HepG2 (cell line): ENCODE results near the gene TMEM270. TPM values are rescaled to one million over a fixed set of nuclear protein-coding genes. Genes with fewer than 3 reads are reported as not detected.

Source experiments
- ATAC-seq: fragments of 200-7000 bp; cut with Tn5 transposase; 3 replicates; pipeline ENCODE4 v1.9.1; 2020; ENCODE audit warnings: mild to moderate bottlenecking, moderate library complexity
- BruUV-seq: library from RNA; stranded (reverse); fragments of 400-500 nt; replicated peaks from 2 replicates; lab custom pipeline; 2021; lab: Mats Ljungman, UMichigan
- CTCF ChIA-PET: fragments of 300-600 bp; formaldehyde crosslinking; extraction: SDS; loops from one replicate; lab custom pipeline; 2021; ENCODE audit warnings: low total read pairs, inconsistent platforms, low intra/inter-chr PET ratio; lab: Yijun Ruan, JAX
- POLR2A ChIA-PET: fragments of 350-600 bp; sonication (Branson Sonifier 250); formaldehyde crosslinking; loops from one replicate; lab custom pipeline; 2020; ENCODE audit warnings: antibody characterized with exemption, inconsistent platforms; lab: Yijun Ruan, JAX
- DNase-seq: peaks from one replicate; pipeline ENCODE4 v3.0.0-alpha.2; 2015; ENCODE audit warnings: low spot score
- FAIRE-seq: peaks from 3 replicates; lab custom pipeline; 2011; peaks lifted over from hg19 to GRCh38; lab: Jason Lieb, UNC
- H2AFZ ChIP-seq: one replicate; pipeline ENCODE4 v1.6.1; 2011; ENCODE audit warnings: low read length, inconsistent platforms
- H3K27ac ChIP-seq: fragments of 300-600 bp; 3 replicates; pipeline ENCODE4 v1.8.0; 2011; ENCODE audit warnings: mixed run types, mild to moderate bottlenecking, mixed read lengths, low read length, inconsistent platforms; ENCODE audit not compliant: insufficient read depth; ENCODE audit errors: extremely low read length
- H3K27me3 ChIP-seq, 2 experiments: fragments of 200-600 bp in 1 of 2; 2 replicates in 1 of 2; 3 replicates in 1 of 2; pipeline versions ENCODE4 v1.6.0 to v1.8.0; 2011; ENCODE audit warnings: low read length in 2 of 2, mild to moderate bottlenecking in 2 of 2, moderate library complexity in 2 of 2, inconsistent platforms in 1 of 2; ENCODE audit not compliant: insufficient read depth in 2 of 2, control insufficient read depth in 1 of 2
- H3K36me3 ChIP-seq, 2 experiments: fragments of 200-600 bp in 1 of 2; replicated peaks in 1 of 2; 2 replicates in 1 of 2; 3 replicates in 1 of 2; pipeline versions ENCODE4 v1.5.1 to v1.8.0; 2011; ENCODE audit warnings: low read length in 2 of 2, inconsistent platforms in 1 of 2; ENCODE audit not compliant: insufficient read depth in 2 of 2, control insufficient read depth in 1 of 2
- H3K4me1 ChIP-seq: 2 replicates; pipeline ENCODE4 v1.5.1; 2012; ENCODE audit warnings: low read length, inconsistent platforms; ENCODE audit not compliant: insufficient read depth
- H3K4me2 ChIP-seq: 2 replicates; pipeline ENCODE4 v1.6.0; 2011; ENCODE audit warnings: low read depth, low read length, inconsistent platforms
- H3K4me3 ChIP-seq, 3 experiments: fragments of 200-600 bp in 1 of 3; sonication (generic), shearing (Covaris generic) in 1 of 3; replicated peaks in 1 of 3; 2 replicates each; pipeline ENCODE4 v1.5.1; 2011 to 2016; ENCODE audit warnings: low read length in 3 of 3, inconsistent platforms in 2 of 3, low read depth in 2 of 3, mild to moderate bottlenecking in 2 of 3, control low read depth in 1 of 3, mixed read lengths in 1 of 3; ENCODE audit not compliant: insufficient read depth in 1 of 3
- H3K79me2 ChIP-seq: one replicate; pipeline ENCODE4 v1.6.1; 2011; ENCODE audit warnings: low read length, inconsistent platforms; ENCODE audit not compliant: insufficient read depth
- H3K9ac ChIP-seq: 2 replicates; pipeline ENCODE4 v1.6.0; 2011; ENCODE audit warnings: mild to moderate bottlenecking, low read depth, low read length, inconsistent platforms; ENCODE audit not compliant: insufficient read depth
- H3K9me3 ChIP-seq: 2 replicates; pipeline ENCODE4 v1.5.1; 2012; ENCODE audit warnings: mild to moderate bottlenecking, low read length
- H4K20me1 ChIP-seq: 2 replicates; pipeline ENCODE4 v1.6.0; 2011; ENCODE audit warnings: inconsistent platforms, mild to moderate bottlenecking, low read length, moderate library complexity; ENCODE audit not compliant: insufficient read depth
- ATF7 ChIP-seq, 2 experiments: fragments of 450-650 bp in 1 of 2; sonication (generic) in 1 of 2; formaldehyde crosslinking in 1 of 2; IDR thresholded peaks; 2 replicates each; pipeline versions ENCODE4 v1.4.0 to v1.6.1; 2016 to 2020; ENCODE audit warnings: antibody characterized with exemption in 1 of 2, mild to moderate bottlenecking in 1 of 2, missing genetic modification reagents in 1 of 2
- CREM ChIP-seq, 2 experiments: sonication (generic) in 1 of 2; formaldehyde crosslinking in 1 of 2; IDR thresholded peaks; 2 replicates each; pipeline versions ENCODE4 v1.4.0 to v1.6.1; 2016 to 2020; ENCODE audit warnings: antibody characterized with exemption in 1 of 2, mild to moderate bottlenecking in 1 of 2, missing genetic modification reagents in 1 of 2
- ETV6 ChIP-seq: sonication (generic); formaldehyde crosslinking; conservative IDR thresholded peaks from 2 replicates; pipeline ENCODE4 v1.4.0; 2020; ENCODE audit warnings: missing genetic modification reagents
- FOXA1 ChIP-seq, 2 experiments: fragments of 450-650 bp in 1 of 2; sonication (generic) in 1 of 2; formaldehyde crosslinking in 1 of 2; IDR thresholded peaks; 2 replicates each; pipeline versions ENCODE4 v1.4.0 to v1.6.1; 2016 to 2020; ENCODE audit warnings: missing genetic modification reagents in 1 of 2
- KLF6 ChIP-seq: IDR thresholded peaks from 2 replicates; pipeline ENCODE4 v1.8.0; 2016; ENCODE audit warnings: missing biosample characterization, missing genetic modification reagents
- MTA1 ChIP-seq: sonication (generic); formaldehyde crosslinking; IDR thresholded peaks from 2 replicates; pipeline ENCODE4 v1.4.0; 2020; ENCODE audit warnings: missing genetic modification reagents, mild to moderate bottlenecking, borderline replicate concordance
- NR2F6 ChIP-seq, 2 experiments: IDR thresholded peaks; 2 replicates each; pipeline ENCODE4 v1.6.1; 2016; ENCODE audit warnings: antibody characterized with exemption in 1 of 2, mild to moderate bottlenecking in 1 of 2
- PATZ1 ChIP-seq: sonication (generic); formaldehyde crosslinking; IDR thresholded peaks from 2 replicates; pipeline ENCODE4 v1.4.0; 2020; ENCODE audit warnings: missing genetic modification reagents
- SAP130 ChIP-seq: IDR thresholded peaks from 2 replicates; pipeline ENCODE4 v1.6.1; 2016; ENCODE audit warnings: low read depth
- ZNF142 ChIP-seq: sonication (generic); formaldehyde crosslinking; IDR thresholded peaks from 2 replicates; pipeline ENCODE4 v1.4.0; 2020; ENCODE audit warnings: missing genetic modification reagents
- ZNF331 ChIP-seq: sonication (generic); formaldehyde crosslinking; IDR thresholded peaks from 2 replicates; pipeline ENCODE4 v1.4.0; 2020; ENCODE audit warnings: missing genetic modification reagents
- WGBS: methylation state at CpG from one replicate; pipeline ENCODE4 v1.1.6; 2017; ENCODE audit warnings: low lambda C conversion rate; 5-methylcytosine and 5-hydroxymethylcytosine counted together
- in situ Hi-C: cut with HindIII; loops from 2 replicates; pipeline ENCODE4 v1.10.0; 2017; ENCODE audit warnings: low pct_unique_long_range_greater_than_20kb; ENCODE audit not compliant: extremely low pct_ligation_motif_present
- intact Hi-C: fragments of 100-400 bp; cut with micrococcal nuclease; formaldehyde crosslinking; loops from one replicate; pipeline ENCODE4 v1.10.0; 2022; ENCODE audit not compliant: unreplicated experiment
- polyA plus RNA-seq, 8 experiments: library from polyadenylated mRNA; depleted of rRNA in 3 of 8; stranded (reverse) in 7 of 8; unstranded in 1 of 8; fragments of >200 nt; fragmentation: Illumina TruSeq in 4 of 8; extraction: Trizol in 4 of 8; gene quantifications; 2 replicates each; pipeline versions ENCODE4 v1.2.1 to v1.2.3, GENCODE V29; 2011 to 2016; ENCODE audit warnings: low read depth in 4 of 8, missing spikeins in 1 of 8, mixed read lengths in 1 of 8; ENCODE audit not compliant: insufficient read depth in 1 of 8
- total RNA-seq, 5 experiments: library from RNA; depleted of rRNA; stranded (reverse); fragments of >200 nt; fragmentation: Illumina TruSeq; extraction: Trizol; gene quantifications; 2 replicates each; pipeline ENCODE4 v1.2.3, GENCODE V29; 2016; ENCODE audit warnings: low read depth in 1 of 5

Gene TMEM270
- total and polyA plus RNA-seq, 2 of the 13 experiments (the other 11 are each of a cell fraction or from before 2014, with no cell fraction given), result not detected

GRCh38 chr7:73827567-73828106, 33.3 kb upstream of the TMEM270 start (continued):
- no peak for TF ChIP-seq ZNF142 (CRISPR knock-in tag)
- TF ChIP-seq KLF6, result no peak

- intact Hi-C loops (loop anchor here (2.0 kb wide), 1 partner anchor 27 kb away; no protein-coding TSS in a partner anchor), in situ Hi-C loops (no loop called here)
- Histone ChIP-seq H3K4me3 (peak overlapping the region in 1 of 3 experiments; percentile 39; a peak in 1 of 6 replicates), H3K4me1 (peaks cover 61% of the 10 kb centered on the region), H3K27ac (no peak overlapping the region), H3K9me3 (no peaks in the 10 kb centered on the region), H3K27me3 (peaks cover 0 to 25% of the 10 kb centered on the region in 2 experiments; a peak in 2 of 5 replicates), H2AFZ (no peak overlapping the region), H3K36me3 (no peaks in the 10 kb centered on the region), H3K79me2 (peaks cover 12% of the 10 kb centered on the region), H3K4me2 (peak overlapping the region; percentile 72), H4K20me1 (no peaks in the 10 kb centered on the region), H3K9ac (no peak overlapping the region)
- FAIRE-seq, result peak; percentile 49
- CTCF ChIA-PET, result no interaction called here
- ATAC-seq, result peak; percentile 6
- BruUV-seq, result no TSS peak
- peak; percentile 89 for DNase-seq
- POLR2A ChIA-PET, result interaction anchor here (1.7 kb wide), 1 partner anchor 16 kb away, joined by 4 read pairs; no protein-coding TSS in a partner anchor
- 60% methylated on average over 11 of the region's 14 CpGs for WGBS
- peak; percentile 72 for TF ChIP-seq ATF7 (IDR thresholded peaks at IDR 0.05)
- no peak for TF ChIP-seq ATF7 (CRISPR knock-in tag; IDR thresholded peaks at IDR 0.05)
- no peak for TF ChIP-seq FOXA1 (IDR thresholded peaks at IDR 0.05)
- TF ChIP-seq FOXA1 (CRISPR knock-in tag; IDR thresholded peaks at IDR 0.05), result peak; percentile 44; the same call in 1 of the 2 replicates
- TF ChIP-seq ETV6, result no peak
- no peak for TF ChIP-seq NR2F6 (IDR thresholded peaks at IDR 0.05)
- TF ChIP-seq NR2F6 (CRISPR knock-in tag; IDR thresholded peaks at IDR 0.05), result 0 out of 2 replicates have a peak, but pooled peaks have one; percentile 15
- TF ChIP-seq PATZ1, result peak; percentile 49; the same call in 1 of the 2 replicates
- TF ChIP-seq MTA1 (CRISPR knock-in tag), result no peak
- no peak for TF ChIP-seq ZNF331
- TF ChIP-seq CREM (IDR thresholded peaks at IDR 0.05), result peak; percentile 25; the same call in 1 of the 2 replicates
- TF ChIP-seq CREM (CRISPR knock-in tag; IDR thresholded peaks at IDR 0.05), result no peak
- peak; percentile 45; the same call in 1 of the 2 replicates for TF ChIP-seq SAP130
Observed at GRCh38 chr7:73828107-73828803, 32.7 kb upstream of the TMEM270 start.
